Hepatocyte (in vitro differentiated cells): ENCODE results near the gene HHAT.

Experiments
- CTCF ChIP-seq: fragments of 200-600 bp; sonication (generic); IDR thresholded peaks from 2 replicates; pipeline ENCODE4 v1.5.1; 2016; ENCODE audit warnings: antibody characterized with exemption, mild to moderate bottlenecking; ENCODE audit not compliant: poor library complexity
- EZH2 ChIP-seq: fragments of 200-600 bp; sonication (generic); IDR thresholded peaks from 2 replicates; pipeline ENCODE4 v1.6.1; 2016; ENCODE audit warnings: antibody characterized with exemption, mild to moderate bottlenecking, borderline replicate concordance
- EZH2phosphoT487 ChIP-seq: fragments of 200-600 bp; sonication (generic); IDR thresholded peaks from one replicate; pipeline ENCODE4 v1.6.1; 2018; ENCODE audit warnings: antibody characterized with exemption, mild to moderate bottlenecking, low read depth, moderate library complexity; ENCODE audit not compliant: unreplicated experiment, severe bottlenecking

GRCh38 chr1:210626341-210626740, 297.6 kb downstream of the HHAT start:
- TF ChIP-seq CTCF (no peak), EZH2 (no peak), EZH2phosphoT487 (no peak)
